GM19240 (cell line): Measurements from ENCODE around the gene COL19A1.
"Not testable (repeated sequence)": the region's sequence is repeated elsewhere in the genome, so short reads cannot be mapped to it uniquely, and the experiment has no call there.

ENCODE experiments used
- DNase-seq: peaks from one replicate; pipeline ENCODE4 v3.0.0; 2011; ENCODE audit warnings: low spot score; ENCODE audit not compliant: insufficient read length

COL19A1 gene

DNA sequence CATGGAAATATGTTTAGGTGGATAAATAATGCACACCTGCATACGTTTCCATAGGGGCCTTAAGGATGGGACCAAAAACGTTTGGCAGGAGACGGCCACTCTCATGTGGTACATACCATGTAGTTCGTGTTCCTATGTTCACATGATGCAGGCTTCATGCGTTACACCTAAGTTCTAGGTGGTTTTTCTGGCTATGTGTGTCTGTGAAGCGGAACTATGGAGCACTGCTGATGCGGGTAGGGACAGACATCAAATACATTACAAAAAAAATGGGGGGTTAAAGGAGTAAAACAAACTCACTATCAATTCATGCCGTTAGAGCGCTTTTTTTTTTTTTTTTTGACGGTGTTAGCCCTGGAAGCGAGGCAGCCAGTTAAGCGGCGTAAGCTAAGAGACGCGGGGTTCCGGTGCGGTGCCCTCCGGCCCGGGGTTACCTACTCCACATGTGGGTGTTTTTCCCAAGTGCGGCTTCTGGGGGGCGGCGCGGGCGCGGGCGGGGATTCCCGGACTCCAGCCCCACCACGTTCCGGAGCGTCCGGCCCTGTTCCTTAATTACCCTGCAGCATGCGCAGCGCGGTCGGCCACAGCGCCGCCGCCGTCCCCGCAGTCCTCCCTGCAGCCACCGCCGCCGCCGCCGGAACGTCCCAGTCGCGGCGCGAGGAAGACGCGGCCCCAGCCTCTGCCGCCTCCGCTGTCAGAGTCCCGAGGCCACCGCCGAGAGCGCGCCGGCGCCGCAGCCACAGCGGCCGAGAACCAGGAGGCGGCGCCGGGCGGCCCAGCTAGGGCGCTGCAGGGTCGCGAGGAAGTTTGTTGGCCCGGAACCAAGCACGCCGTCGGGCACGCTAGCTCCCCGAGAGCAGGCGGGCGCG, 648 bp downstream of the COL19A1 start:
- peak; percentile 14 for DNase-seq

DNA sequence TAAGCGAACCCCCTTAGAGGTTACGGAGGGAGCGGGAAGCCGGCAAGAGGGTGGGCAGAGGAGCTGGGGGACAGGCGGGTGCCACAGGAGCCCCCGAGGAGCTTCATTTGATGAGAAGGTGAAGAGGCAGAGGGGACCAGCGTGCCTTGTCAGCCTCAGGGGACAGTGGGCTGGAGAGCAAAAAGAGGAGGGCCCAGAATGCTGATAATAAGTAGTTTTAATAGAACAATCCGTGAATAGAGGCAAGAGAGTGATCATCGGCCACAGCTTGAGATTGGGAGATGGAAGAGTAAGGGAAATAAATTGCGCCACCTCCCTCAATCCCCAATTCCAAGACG, 1.3 kb downstream of the COL19A1 start:
- no peak for DNase-seq

DNA sequence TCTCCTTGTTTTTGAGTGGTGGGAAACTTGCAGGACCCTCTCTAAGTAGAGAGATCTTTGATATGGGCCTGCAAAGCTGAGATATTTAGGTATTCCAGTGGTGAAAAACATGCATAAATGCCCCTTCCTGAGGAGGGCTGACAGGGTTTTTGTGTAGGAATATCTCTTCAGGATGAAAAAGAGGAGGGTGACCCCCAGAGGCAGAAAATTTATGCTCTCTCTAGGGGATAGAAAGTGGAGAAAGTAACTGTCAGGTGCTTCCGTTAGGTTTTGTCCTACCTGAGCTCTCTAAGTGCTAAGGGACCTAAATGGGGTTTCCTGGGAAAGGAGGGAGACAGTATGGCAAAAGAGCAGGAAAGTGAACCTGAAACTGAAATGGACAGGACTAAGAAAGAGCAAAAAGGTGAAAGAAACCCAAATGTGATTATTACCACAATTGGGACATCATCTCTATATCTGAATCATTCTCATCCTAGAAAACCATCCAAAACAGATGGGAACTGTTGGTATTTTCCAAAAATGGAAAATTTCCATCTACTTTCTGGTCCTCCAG, 2.0 kb downstream of the COL19A1 start:
- DNase-seq = no peak

DNA sequence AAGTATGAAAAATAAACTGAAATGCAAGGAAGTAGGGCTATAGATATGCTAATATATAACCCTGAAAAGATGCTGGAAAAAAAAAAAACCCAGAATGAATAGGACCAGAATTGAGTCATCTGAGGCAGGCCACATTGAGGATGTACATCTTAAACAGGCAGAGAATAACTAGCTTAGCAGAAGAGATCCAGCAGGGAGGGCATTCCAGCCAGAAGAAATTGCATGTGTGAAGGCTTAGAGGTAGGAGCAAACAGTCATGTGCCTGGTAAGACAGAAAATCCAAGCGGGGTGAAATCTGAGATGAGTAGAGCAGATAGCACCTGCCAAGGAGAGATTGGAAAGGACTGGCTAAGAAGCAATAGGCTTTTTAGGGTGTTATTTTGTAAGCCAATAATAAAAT, 2.6 kb downstream of the COL19A1 start:
- DNase-seq = no peak

DNA sequence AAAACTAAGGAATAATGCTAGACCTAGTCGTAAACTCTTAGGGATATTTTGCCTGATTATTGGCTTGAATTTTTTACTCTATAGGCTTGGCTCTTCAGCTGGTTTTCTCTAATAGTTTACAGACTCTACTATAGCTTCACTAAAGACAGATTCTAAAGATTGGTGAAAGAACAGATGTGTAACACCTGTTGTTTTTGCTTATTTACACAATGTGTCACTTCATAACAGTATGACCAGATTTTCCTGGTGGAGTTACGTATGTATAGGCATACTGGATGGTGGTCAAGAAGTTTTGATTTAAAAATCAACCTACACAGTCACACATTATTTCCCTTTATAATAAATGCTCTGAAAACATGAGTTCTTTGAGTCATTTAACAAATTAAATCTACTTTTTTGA, 4.8 kb downstream of the COL19A1 start:
- no peak for DNase-seq

DNA sequence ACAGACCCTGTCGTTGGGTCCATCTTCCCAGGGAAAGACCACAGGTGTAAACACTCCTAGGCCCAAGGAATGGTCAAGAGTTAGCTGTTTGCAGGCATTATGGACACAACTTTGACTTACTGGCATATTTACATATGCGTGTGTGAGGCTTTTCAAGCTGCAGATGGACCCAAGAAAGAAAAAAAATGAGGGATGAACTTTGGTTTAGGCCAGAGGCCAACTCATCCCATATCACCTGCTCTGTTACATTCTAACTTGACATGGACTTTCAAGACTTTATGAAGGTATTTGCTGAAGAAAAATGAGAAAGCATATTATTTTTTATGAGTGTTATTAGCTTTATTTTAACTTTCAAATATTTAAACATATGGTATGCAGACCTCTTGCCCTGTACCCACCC, 6.9 kb downstream of the COL19A1 start:
- no peak for DNase-seq

DNA sequence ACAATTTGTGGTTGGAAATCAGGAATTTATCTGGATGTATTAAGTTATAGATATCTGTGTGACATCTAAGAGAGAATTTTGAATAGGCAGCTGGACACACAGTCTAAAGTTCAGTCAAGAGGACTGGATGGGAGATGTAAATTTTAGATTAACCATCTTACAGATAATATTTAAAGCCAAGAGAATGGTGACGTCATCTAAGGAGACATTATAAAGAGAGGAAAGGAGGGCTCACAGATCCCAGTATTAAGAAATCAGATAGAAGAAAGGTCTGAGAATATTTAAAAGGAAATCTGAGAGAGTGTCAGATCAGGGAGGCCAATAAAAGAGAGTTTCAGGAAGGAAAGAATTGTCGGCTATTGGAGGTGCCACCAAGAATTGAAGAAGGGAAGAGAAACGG, 9.4 kb downstream of the COL19A1 start:
- no peak for DNase-seq

DNA sequence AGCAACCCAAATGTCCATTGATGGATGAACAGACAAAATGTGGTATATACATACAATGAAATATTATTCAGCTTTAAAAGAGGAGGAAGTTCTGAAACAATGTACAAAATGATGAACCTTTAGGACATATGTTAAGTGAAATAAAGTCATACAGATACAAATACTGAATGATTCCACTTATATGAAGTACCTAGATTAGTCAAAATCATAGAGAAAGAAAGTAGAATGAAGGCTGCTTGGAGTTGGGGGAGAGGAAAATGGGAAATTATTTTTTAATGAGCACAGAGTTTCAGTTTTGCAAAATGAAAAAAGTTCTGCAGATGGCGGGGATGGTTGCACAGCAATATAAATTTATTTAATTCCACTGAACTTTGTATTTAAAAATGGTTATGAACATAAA, 12.4 kb downstream of the COL19A1 start:
- DNase-seq = no peak

DNA sequence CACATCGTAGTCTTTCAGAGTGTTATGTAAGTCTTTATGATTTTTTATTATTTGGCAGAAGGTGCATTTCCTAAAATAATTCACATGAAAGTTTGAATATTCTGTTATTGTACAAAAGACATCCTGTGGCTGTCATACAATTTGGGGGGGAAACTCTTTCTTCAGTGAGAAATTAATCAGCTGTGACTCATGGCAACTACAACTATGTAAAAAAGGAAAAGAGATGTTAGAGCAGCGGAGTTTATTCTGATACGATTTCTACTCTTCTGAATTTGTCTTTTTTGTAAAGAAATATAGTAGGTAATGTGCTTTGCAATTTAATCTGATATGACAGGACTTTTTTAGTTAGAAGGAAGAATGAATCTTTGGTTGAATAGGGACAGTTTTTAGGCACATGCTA, 14.2 kb downstream of the COL19A1 start:
- no peak for DNase-seq

DNA sequence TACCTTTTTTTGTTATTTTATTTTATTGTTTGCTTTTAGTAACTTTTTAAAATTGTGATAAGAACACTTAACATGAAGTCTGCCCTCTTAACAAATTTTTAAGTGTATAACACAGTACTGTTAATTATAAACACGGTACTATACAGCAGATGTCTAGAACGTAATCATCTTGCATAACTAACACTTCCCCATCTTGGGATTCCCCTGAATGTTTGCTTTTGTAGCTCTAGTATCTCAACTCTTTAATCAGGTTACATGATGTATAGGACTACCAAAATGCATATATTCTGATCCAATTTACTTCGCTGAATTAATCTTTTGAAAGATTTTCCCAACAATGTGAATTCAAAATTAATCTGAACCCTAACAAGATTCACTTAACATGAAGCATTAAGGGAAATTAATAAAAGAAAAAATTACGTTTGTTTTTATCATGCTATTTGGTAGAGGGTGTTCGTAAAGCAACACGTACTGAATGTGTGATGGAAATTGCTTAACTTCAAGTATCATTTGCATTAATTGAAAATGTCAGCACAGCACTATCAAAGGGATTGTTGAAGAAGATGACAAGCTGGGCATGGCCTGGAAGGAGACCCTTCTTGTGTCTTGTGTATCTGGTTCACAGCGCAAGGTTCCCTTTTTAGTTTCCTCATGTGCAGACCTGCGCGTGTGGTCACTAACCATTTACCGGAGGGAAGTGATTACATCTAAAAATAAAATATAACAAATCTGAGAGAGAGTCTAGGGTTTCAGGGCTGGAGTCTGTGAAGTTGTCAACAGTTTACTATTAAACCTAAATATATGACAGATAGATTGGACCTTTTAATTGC, 15.2 kb downstream of the COL19A1 start:
- no peak for DNase-seq

DNA sequence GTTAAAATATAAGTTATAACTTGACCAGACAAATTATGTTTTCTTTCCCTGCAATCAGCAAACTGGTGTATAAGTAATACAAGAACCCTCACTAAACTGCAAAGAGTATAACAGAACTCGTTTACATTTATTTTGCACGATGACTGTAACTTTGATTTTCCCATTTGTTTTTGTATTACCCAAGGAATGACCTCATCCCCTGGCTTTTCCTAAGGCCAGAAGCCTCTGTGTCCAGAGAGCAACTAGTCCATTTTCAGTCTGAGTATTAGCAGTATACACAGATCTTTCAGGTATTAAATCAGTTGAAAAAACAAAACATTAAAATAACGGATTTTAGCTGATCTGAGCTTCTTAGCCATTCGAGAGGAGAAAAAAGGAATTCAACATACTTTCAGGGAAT, 17.2 kb downstream of the COL19A1 start:
- no peak for DNase-seq

DNA sequence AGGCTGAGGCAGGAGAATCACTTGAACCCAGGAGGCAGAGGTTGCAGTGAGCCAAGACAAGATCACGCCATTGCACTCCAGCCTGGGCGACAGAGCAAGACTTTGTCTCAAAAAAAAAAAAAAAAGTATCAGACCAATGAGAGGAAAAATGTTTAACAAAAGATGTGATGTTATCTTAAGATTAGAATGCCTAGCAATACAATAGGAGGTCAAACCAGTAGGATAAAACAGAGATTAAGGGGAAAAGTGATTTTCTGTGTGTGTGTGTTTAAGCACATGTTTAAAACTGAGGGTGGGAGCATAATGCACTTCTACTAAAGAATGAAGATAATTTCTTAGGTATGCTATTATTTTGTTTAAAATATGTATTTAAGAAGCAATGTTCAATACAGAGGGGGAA, 17.9 kb downstream of the COL19A1 start:
- DNase-seq = no peak

DNA sequence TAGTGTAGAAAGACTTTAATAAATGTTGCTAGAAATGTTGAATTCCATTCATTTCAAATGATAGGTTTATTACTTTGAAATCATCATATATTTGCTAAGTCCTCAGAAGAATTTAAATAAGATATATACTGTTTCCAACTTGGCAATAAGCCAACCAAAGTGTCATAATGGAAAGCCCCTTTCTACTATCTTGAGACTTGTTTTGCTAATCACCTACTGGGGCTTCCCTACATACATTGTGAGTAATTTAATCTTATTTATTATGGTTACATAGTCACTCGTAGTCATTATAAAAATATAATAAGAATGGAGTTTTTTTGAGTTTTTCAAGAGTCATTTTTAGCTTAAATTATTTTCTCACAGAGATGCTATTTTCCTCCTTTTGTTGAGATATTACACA, 20.7 kb downstream of the COL19A1 start:
- no peak for DNase-seq

DNA sequence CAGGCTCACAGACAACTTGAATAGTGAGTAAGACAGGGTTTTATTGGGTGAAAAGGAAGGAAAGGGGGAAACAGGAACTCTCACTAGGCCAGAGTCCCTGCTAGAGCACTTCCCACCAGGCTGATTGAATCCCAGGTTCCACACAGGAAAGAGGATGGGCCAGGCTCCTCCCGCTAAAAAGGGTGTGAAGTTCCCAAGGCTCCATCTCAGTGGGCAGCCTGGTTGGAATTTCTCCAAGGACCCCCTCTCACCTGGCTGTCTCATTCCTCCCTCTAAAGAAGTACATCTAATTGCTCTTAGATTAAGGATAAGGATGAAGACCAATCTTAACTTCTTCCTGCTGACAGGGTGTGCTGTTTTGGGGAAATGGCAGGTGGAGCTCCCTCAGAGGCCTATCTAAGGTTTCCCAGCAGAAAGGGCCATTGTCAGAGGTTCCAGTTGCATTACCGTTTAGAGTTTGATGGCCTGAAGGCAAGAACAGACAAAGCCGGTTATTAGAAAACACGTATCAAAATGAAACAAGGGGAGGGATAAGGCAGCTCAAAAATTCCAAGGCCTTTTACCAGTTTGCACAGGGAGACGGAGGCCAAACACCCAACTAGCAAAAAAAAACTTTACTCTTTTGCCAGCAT, 21.5 kb downstream of the COL19A1 start:
- DNase-seq = no peak

DNA sequence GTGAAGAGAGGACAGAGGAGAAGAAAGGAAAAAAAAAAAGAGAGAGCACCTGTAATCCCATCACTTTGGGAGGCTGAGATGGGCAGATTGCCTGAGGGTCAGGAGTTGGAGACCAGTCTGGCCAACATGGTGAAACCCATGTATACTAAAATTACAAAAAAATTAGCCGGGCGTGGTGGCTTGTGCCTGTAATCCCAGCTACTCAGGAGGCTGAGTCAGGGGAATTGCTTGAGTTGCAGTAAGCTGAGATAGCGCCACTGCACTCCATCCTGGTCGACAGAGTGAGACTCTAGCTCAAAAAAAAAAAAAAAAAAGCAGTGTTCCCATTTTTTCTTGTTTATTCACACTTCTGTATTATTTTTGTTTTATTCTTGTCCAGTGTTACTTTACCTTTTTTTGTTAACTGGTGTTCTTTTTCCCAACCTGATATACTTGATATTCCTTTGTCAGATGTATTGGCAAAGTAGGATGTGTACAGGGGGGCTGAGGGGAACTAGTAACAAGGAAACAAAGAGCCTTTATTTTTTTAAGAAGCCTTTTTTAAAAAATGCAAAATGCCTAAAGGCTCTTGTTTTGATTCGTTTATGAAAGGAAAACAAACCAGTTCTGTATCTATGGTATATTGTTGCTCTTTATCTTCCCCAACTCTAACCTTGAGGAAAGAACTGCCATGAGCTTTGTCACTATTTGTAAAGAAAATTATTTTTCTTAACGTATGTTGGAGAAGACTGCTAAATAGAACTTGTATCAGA, 22.3 kb downstream of the COL19A1 start:
- DNase-seq = no peak

DNA sequence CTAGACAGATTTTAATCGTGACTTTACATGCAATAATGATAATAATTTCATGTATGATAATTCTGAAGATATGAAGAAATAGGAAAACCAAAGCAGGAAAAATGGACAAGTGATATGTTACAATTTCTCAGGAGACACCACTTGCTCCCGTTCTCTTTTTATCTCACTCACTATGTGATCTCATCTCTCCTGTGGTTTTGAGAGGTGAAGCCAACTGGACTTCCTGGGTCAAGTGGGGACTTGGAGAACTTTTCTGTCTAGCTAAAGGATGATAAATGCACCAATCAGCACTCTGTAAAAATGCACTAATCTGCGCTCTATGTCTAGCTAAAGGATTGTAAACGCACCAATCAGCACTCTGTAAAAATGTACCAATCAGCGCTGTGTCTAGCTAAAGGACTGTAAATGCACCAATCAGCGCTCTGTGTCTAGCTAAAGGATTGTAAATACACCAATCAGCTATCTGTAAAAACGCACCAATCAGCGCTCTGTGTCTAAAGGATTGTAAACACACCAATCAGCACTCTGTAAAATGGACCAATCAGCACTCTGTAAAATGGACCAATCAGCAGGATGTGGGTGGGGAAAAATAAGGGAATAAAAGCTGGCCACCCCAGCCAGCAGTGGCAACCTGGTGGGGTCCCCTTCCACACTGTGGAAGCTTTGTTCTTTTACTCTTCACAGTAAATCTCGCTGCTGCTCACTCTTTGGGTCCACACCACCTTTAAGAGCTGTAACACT, 23.0 kb downstream of the COL19A1 start:
- DNase-seq = not testable (repeated sequence)

DNA sequence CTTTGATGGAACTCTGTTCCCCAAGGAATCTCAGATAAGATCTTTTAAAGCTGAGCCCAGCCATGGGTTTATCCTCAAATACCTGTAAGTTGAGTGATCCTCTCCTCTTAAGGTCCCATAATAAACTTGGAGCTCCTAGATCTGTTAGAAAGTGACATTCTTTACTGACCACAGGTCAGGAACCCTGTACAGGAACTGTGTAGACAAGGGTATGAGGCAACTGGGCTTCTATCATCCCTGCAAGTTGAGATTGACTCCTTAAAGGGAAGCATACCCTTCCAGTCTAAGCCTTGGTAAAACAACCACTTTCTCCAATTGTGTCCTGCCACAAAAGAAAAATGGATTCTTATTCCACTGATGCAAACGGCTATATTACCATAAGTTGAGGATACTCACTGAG, 26.2 kb downstream of the COL19A1 start:
- DNase-seq = not testable (repeated sequence)

DNA sequence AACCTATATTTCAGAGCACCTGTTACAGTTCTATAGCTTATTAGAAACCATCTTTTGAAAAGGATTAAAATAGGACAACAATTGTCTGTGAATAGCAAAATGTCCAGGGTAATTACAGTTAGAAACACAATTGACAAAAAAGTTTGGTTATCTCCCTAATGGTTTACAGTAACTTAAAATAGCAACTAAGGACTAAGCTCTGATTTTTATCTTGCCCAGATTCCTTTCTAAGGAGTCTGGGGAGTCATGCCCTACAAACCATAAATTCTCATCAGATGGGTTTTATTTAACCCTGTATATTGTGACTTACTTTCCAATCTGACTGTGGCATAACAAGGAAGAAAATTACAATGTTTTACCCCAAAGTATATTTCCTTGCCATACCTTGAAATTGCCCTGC, 26.9 kb downstream of the COL19A1 start:
- DNase-seq = not testable (repeated sequence)

DNA sequence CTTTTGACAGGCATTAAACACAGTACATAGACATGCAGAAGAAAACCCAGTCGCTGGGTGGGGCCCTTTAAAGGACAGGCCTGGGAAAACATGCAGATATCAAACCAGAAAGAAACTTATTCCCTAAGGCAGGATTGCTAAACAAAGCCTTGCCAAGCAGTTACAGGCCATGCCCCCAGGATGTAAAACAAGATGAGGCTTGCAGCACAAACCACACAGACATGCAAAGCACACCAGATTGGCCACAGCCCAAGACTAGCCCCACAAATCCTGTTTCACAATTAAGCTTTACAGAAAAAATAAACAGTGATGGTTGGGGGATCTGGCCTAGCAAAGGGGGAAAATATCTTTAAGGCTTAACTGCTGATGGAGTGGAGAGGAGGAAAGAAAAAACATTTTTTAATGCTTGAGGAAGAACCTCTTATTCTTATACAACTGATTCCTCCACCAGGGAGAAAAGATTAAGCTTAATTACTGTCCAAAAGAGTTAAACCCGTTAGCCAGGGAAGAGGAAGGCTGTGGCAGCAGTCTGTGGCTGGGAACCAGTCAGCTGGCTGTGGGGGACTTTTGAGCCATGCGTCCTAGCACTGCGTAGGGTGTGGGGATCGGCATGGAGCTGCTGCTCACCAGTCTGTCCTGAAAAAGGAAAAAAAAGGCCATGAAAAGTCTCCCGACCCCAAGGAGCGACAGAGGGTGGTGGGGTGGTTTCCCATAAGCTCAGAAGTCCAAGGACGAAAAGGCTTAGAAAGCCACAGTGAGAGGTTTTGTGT, 28.4 kb downstream of the COL19A1 start:
- DNase-seq = no peak

DNA sequence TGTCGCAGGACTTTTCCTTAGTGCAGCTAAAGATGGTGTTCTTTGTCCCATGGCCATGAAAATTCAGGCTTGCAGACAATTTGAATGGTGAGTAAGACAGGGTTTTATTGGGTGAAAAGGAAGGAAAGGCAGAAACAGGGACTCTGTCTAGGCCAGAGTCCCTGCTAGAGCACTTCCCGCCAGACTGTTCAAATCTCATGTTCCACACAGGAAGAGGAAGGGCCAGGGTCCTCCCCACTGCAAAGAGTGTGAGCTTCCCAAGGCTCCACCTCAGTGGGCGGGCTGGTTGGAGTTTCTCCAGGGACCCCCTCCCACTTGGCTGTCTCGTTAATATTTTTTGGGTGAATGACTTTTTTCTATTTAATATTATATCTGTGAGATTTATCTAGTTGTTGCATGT, 29.0 kb downstream of the COL19A1 start:
- no peak for DNase-seq
